HepG2 (cell line): Measurements from ENCODE around the gene UBR4. TPM values are rescaled to one million over a fixed set of nuclear protein-coding genes. Genes with fewer than 3 reads are reported as not detected.

Source experiments
- FOXO1 ChIP-seq: sonication (generic); formaldehyde crosslinking; IDR thresholded peaks from 2 replicates; pipeline ENCODE4 v1.4.0; 2020; ENCODE audit warnings: missing genetic modification reagents
- HDAC2 ChIP-seq: sonication (generic); formaldehyde crosslinking; IDR thresholded peaks from 2 replicates; pipeline ENCODE4 v1.4.0; 2020; ENCODE audit warnings: missing genetic modification reagents
- HMGXB3 ChIP-seq: sonication (generic); formaldehyde crosslinking; IDR thresholded peaks from 2 replicates; pipeline ENCODE4 v1.4.0; 2020; ENCODE audit warnings: missing genetic modification reagents, borderline replicate concordance
- KDM1A ChIP-seq: IDR thresholded peaks from 2 replicates; pipeline ENCODE4 v1.6.1; 2016; ENCODE audit warnings: missing compliant biosample characterization
- NPAS2 ChIP-seq: sonication (generic); formaldehyde crosslinking; IDR thresholded peaks from 2 replicates; pipeline ENCODE4 v1.8.0; 2022; ENCODE audit warnings: mild to moderate bottlenecking, missing genetic modification reagents, borderline replicate concordance
- SALL2 ChIP-seq: sonication (generic); formaldehyde crosslinking; IDR thresholded peaks from 2 replicates; pipeline ENCODE4 v1.8.1; 2023; ENCODE audit warnings: mild to moderate bottlenecking, missing genetic modification reagents, inconsistent platforms
- SKI ChIP-seq: fragments of 450-650 bp; IDR thresholded peaks from one replicate; pipeline ENCODE4 v1.6.1; 2018; ENCODE audit warnings: mild to moderate bottlenecking; ENCODE audit not compliant: partially characterized antibody
- SSRP1 ChIP-seq: IDR thresholded peaks from 2 replicates; pipeline ENCODE4 v1.6.1; 2016; ENCODE audit warnings: control low read depth
- TAF15 ChIP-seq: fragments of 200-400 bp; formaldehyde crosslinking; IDR thresholded peaks from one replicate; pipeline ENCODE4 v1.6.1; 2018; ENCODE audit warnings: mild to moderate bottlenecking, low read depth, low read length; ENCODE audit not compliant: poor library complexity, severe bottlenecking
- TCF7 ChIP-seq: sonication (generic); IDR thresholded peaks from 2 replicates; pipeline ENCODE4 v1.6.1; 2016; ENCODE audit warnings: antibody characterized with exemption, low read depth
- ZFX ChIP-seq: sonication (generic); formaldehyde crosslinking; IDR thresholded peaks from 2 replicates; pipeline ENCODE4 v1.4.0; 2020; ENCODE audit warnings: mild to moderate bottlenecking, low read depth, missing genetic modification reagents, moderate library complexity
- ZNF3 ChIP-seq: IDR thresholded peaks from 2 replicates; pipeline ENCODE4 v1.7.0; 2017; ENCODE audit warnings: inconsistent platforms
- ZNF652 ChIP-seq: IDR thresholded peaks from 2 replicates; pipeline ENCODE4 v1.6.1; 2016; ENCODE audit warnings: low read depth, borderline replicate concordance
- polyA plus RNA-seq, 8 experiments: library from polyadenylated mRNA; depleted of rRNA in 3 of 8; stranded (reverse) in 7 of 8; unstranded in 1 of 8; fragments of >200 nt; fragmentation: Illumina TruSeq in 4 of 8; extraction: Trizol in 4 of 8; gene quantifications; 2 replicates each; pipeline versions ENCODE4 v1.2.1 to v1.2.3, GENCODE V29; 2011 to 2016; ENCODE audit warnings: low read depth in 4 of 8, missing spikeins in 1 of 8, mixed read lengths in 1 of 8; ENCODE audit not compliant: insufficient read depth in 1 of 8
- total RNA-seq, 5 experiments: library from RNA; depleted of rRNA; stranded (reverse); fragments of >200 nt; fragmentation: Illumina TruSeq; extraction: Trizol; gene quantifications; 2 replicates each; pipeline ENCODE4 v1.2.3, GENCODE V29; 2016; ENCODE audit warnings: low read depth in 1 of 5
- TF ChIP-seq, protein P1 (sequence below), 2 experiments: sonication (generic) in 1 of 2; formaldehyde crosslinking in 1 of 2; IDR thresholded peaks; 2 replicates each; pipeline versions ENCODE4 v1.5.1 to v1.6.1; 2011 to 2020; ENCODE audit warnings: borderline replicate concordance in 1 of 2, low read depth in 1 of 2, low read length in 1 of 2, mild to moderate bottlenecking in 1 of 2, missing genetic modification reagents in 1 of 2, moderate library complexity in 1 of 2
- TF ChIP-seq, protein P2 (sequence below): sonication (generic); formaldehyde crosslinking; IDR thresholded peaks from 2 replicates; pipeline ENCODE4 v1.5.0; 2020; ENCODE audit warnings: missing genetic modification reagents
- TF ChIP-seq, protein P3 (sequence below): IDR thresholded peaks from 2 replicates; pipeline ENCODE4 v1.6.1; 2012; ENCODE audit warnings: low read depth, low read length, improper control_type of control experiment
- TF ChIP-seq, protein P4 (sequence below): IDR thresholded peaks from 2 replicates; pipeline ENCODE4 v1.6.1; 2016; ENCODE audit warnings: mild to moderate bottlenecking

The UBR4 gene
- total and polyA plus RNA-seq, 2 of the 13 experiments (the other 11 are each of a cell fraction or from before 2014, with no cell fraction given), result 59.1 to 106 TPM

- TF ChIP-seq, protein P1, sequence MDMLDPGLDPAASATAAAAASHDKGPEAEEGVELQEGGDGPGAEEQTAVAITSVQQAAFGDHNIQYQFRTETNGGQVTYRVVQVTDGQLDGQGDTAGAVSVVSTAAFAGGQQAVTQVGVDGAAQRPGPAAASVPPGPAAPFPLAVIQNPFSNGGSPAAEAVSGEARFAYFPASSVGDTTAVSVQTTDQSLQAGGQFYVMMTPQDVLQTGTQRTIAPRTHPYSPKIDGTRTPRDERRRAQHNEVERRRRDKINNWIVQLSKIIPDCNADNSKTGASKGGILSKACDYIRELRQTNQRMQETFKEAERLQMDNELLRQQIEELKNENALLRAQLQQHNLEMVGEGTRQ (IDR thresholded peaks at IDR 0.05; ENCODE audit: low read depth, low read length), result peak; percentile 64
- TF ChIP-seq, protein P1 (CRISPR knock-in tag; IDR thresholded peaks at IDR 0.05; ENCODE audit: borderline replicate concordance), result peak; percentile 73; the same call in 1 of the 2 replicates
- 0 out of 2 replicates have a peak, but pooled peaks have one; percentile 17 for TF ChIP-seq SALL2
- TF ChIP-seq, protein P2, sequence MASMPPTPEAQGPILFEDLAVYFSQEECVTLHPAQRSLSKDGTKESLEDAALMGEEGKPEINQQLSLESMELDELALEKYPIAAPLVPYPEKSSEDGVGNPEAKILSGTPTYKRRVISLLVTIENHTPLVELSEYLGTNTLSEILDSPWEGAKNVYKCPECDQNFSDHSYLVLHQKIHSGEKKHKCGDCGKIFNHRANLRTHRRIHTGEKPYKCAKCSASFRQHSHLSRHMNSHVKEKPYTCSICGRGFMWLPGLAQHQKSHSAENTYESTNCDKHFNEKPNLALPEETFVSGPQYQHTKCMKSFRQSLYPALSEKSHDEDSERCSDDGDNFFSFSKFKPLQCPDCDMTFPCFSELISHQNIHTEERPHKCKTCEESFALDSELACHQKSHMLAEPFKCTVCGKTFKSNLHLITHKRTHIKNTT (CRISPR knock-in tag), result no peak
- peak; percentile 2; the same call in 1 of the 2 replicates for TF ChIP-seq FOXO1 (CRISPR knock-in tag)
- peak; percentile 24; the same call in 1 of the 2 replicates for TF ChIP-seq HDAC2 (CRISPR knock-in tag)
- no peak for TF ChIP-seq ZFX (CRISPR knock-in tag)
- no peak for TF ChIP-seq TCF7
- peak; percentile 78 for TF ChIP-seq ZNF652
- no peak for TF ChIP-seq HMGXB3 (CRISPR knock-in tag)
- TF ChIP-seq SSRP1 (CRISPR knock-in tag), result 0 out of 2 replicates have a peak, but pooled peaks have one; percentile 64
- peak; percentile 90; the same call in 1 of the 2 replicates for TF ChIP-seq KDM1A (CRISPR knock-in tag)
- TF ChIP-seq SKI, result no peak
- TF ChIP-seq, protein P3, sequence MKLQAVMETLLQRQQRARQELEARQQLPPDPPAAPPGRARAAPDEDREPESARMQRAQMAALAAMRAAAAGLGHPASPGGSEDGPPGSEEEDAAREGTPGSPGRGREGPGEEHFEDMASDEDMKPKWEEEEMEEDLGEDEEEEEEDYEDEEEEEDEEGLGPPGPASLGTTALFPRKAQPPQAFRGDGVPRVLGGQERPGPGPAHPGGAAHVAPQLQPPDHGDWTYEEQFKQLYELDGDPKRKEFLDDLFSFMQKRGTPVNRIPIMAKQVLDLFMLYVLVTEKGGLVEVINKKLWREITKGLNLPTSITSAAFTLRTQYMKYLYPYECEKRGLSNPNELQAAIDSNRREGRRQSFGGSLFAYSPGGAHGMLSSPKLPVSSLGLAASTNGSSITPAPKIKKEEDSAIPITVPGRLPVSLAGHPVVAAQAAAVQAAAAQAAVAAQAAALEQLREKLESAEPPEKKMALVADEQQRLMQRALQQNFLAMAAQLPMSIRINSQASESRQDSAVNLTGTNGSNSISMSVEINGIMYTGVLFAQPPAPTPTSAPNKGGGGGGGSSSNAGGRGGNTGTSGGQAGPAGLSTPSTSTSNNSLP, result no peak
- peak; percentile 46; the same call in 1 of the 2 replicates for TF ChIP-seq ZNF3 (CRISPR knock-in tag)
- peak; percentile 68 for TF ChIP-seq TAF15
- no peak for TF ChIP-seq NPAS2 (CRISPR knock-in tag)
- TF ChIP-seq, protein P4, sequence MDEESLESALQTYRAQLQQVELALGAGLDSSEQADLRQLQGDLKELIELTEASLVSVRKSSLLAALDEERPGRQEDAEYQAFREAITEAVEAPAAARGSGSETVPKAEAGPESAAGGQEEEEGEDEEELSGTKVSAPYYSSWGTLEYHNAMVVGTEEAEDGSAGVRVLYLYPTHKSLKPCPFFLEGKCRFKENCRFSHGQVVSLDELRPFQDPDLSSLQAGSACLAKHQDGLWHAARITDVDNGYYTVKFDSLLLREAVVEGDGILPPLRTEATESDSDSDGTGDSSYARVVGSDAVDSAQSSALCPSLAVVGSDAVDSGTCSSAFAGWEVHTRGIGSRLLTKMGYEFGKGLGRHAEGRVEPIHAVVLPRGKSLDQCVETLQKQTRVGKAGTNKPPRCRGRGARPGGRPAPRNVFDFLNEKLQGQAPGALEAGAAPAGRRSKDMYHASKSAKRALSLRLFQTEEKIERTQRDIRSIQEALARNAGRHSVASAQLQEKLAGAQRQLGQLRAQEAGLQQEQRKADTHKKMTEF, result peak; percentile 18; the same call in 1 of the 2 replicates
These were observed 142.7 kb downstream of the UBR4 start (continued) for GRCh38 chr1:19067182-19067911.
